Endothelial cell of umbilical vein (primary cell): ENCODE measurements around the gene FJX1. TPM values are rescaled to one million over a fixed set of nuclear protein-coding genes. Genes with fewer than 3 reads are reported as not detected.

ENCODE experiments used
- BruUV-seq: library from RNA; stranded (reverse); fragments of 400-500 nt; replicated peaks from 2 replicates; lab custom pipeline; 2021; lab: Mats Ljungman, UMichigan
- CTCF ChIA-PET: fragments of 300-600, 350-600 bp; sonication (Branson Sonifier 250); formaldehyde crosslinking; loops from one replicate; lab custom pipeline; 2021; ENCODE audit warnings: antibody characterized with exemption, inconsistent platforms; lab: Charles Lee
- POLR2A ChIA-PET: fragments of 300-600, 350-600 bp; sonication (Branson Sonifier 250); formaldehyde crosslinking; loops from one replicate; lab custom pipeline; 2021; ENCODE audit warnings: antibody characterized with exemption, inconsistent platforms; lab: Charles Lee
- DNase-seq: peaks from one replicate; pipeline ENCODE4 v3.0.0-alpha.2; 2011; ENCODE audit warnings: low read depth, low spot score
- FAIRE-seq: peaks from 2 replicates; lab custom pipeline; 2011; peaks lifted over from hg19 to GRCh38; lab: Jason Lieb, UNC
- H2AFZ ChIP-seq: 2 replicates; pipeline ENCODE4 v1.6.0; 2012; ENCODE audit warnings: low read depth, low read length, control low read depth, inconsistent platforms
- H3K27ac ChIP-seq: 2 replicates; pipeline ENCODE4 v1.5.1; 2011; ENCODE audit warnings: low read depth, mild to moderate bottlenecking, control low read depth, low read length, moderate library complexity; ENCODE audit not compliant: insufficient read depth
- H3K27me3 ChIP-seq, 2 experiments: 2 replicates each; pipeline versions ENCODE4 v1.6.0 to v1.6.1; 2011; ENCODE audit warnings: low read length in 2 of 2, mixed read lengths in 1 of 2; ENCODE audit not compliant: control insufficient read depth in 2 of 2, insufficient read depth in 2 of 2
- H3K36me3 ChIP-seq, 2 experiments: 2 replicates in 1 of 2; 3 replicates in 1 of 2; pipeline ENCODE4 v1.5.1; 2011; ENCODE audit warnings: low read length in 2 of 2, mild to moderate bottlenecking in 1 of 2, moderate library complexity in 1 of 2; ENCODE audit not compliant: control insufficient read depth in 2 of 2, insufficient read depth in 2 of 2; ENCODE audit errors: extremely low read depth in 1 of 2
- H3K4me1 ChIP-seq: 3 replicates; pipeline ENCODE4 v1.5.1; 2011; ENCODE audit warnings: mild to moderate bottlenecking, low read length; ENCODE audit not compliant: control insufficient read depth, insufficient read depth; ENCODE audit errors: extremely low read depth
- H3K4me2 ChIP-seq: 2 replicates; pipeline ENCODE4 v1.6.1; 2011; ENCODE audit warnings: low read length, control low read depth, mixed read lengths; ENCODE audit not compliant: insufficient read depth
- H3K4me3 ChIP-seq, 3 experiments: fragments of 200-600 bp in 1 of 3; sonication (generic), shearing (Covaris generic) in 1 of 3; replicated peaks in 1 of 3; 2 replicates each; pipeline ENCODE4 v1.5.1; 2011 to 2016; ENCODE audit warnings: control low read depth in 3 of 3, low read length in 3 of 3, mild to moderate bottlenecking in 2 of 3, inconsistent platforms in 1 of 3, low read depth in 1 of 3, moderate library complexity in 1 of 3; ENCODE audit not compliant: insufficient read depth in 1 of 3
- H3K79me2 ChIP-seq: 2 replicates; pipeline ENCODE4 v1.6.0; 2012; ENCODE audit warnings: low read length, inconsistent platforms; ENCODE audit not compliant: control insufficient read depth, insufficient read depth
- H3K9ac ChIP-seq: replicated peaks from 2 replicates; pipeline ENCODE3; 2011; ENCODE audit warnings: low read length, control low read depth; ENCODE audit not compliant: insufficient read depth; ENCODE audit errors: extremely low read depth
- H3K9me1 ChIP-seq: replicated peaks from 3 replicates; pipeline ENCODE4 v1.6.0; 2011; ENCODE audit warnings: mild to moderate bottlenecking, low read length; ENCODE audit not compliant: control insufficient read depth, insufficient read depth; ENCODE audit errors: extremely low read depth
- H3K9me3 ChIP-seq: replicated peaks from 2 replicates; pipeline ENCODE4 v1.5.1; 2012; ENCODE audit warnings: low read length, inconsistent platforms; ENCODE audit not compliant: control insufficient read depth, insufficient read depth
- H4K20me1 ChIP-seq: replicated peaks from 2 replicates; pipeline ENCODE3; 2011; ENCODE audit warnings: mild to moderate bottlenecking, low read length; ENCODE audit not compliant: control insufficient read depth, insufficient read depth; ENCODE audit errors: extremely low read depth
- EZH2 ChIP-seq: IDR thresholded peaks from 2 replicates; pipeline ENCODE4 v1.6.1; 2012; ENCODE audit warnings: borderline replicate concordance, low read depth, mild to moderate bottlenecking, moderate library complexity, low read length, inconsistent platforms; ENCODE audit not compliant: severe bottlenecking
- FOS ChIP-seq: IDR thresholded peaks from 2 replicates; pipeline ENCODE4 v1.6.1; 2011; ENCODE audit warnings: mild to moderate bottlenecking, low read length, moderate library complexity, borderline replicate concordance; ENCODE audit not compliant: insufficient read depth
- GATA2 ChIP-seq: IDR thresholded peaks from 2 replicates; pipeline ENCODE4 v1.7.0; 2011; ENCODE audit warnings: low read depth, mild to moderate bottlenecking, moderate library complexity, mixed read lengths, low read length; ENCODE audit not compliant: insufficient read length, insufficient read depth
- JUN ChIP-seq: IDR thresholded peaks from 2 replicates; pipeline ENCODE4 v1.6.1; 2011; ENCODE audit warnings: borderline replicate concordance, low read depth; ENCODE audit not compliant: insufficient read length, insufficient read depth
- MYC ChIP-seq: IDR thresholded peaks from one replicate; pipeline ENCODE4 v1.6.1; 2011; ENCODE audit warnings: mild to moderate bottlenecking, low read depth, low read length
- POLR2A ChIP-seq: IDR thresholded peaks from 2 replicates; pipeline ENCODE4 v1.6.1; 2012; ENCODE audit warnings: low read depth, mild to moderate bottlenecking, control low read depth, low read length
- POLR2AphosphoS5 ChIP-seq: IDR thresholded peaks from 2 replicates; pipeline ENCODE4 v1.6.1; 2012; ENCODE audit warnings: low read depth, mild to moderate bottlenecking, control low read depth, low read length, moderate library complexity; ENCODE audit not compliant: insufficient read depth
- dilution Hi-C: fragments of 300-500 bp; cut with MboI; formaldehyde crosslinking; loops from one replicate; pipeline ENCODE4 v1.15.0; 2019; ENCODE audit warnings: low sequenced_read_pairs; ENCODE audit not compliant: extremely low pct_ligation_motif_present
- intact Hi-C: fragments of 100-400 bp; cut with micrococcal nuclease; formaldehyde crosslinking; loops from one replicate; pipeline ENCODE4 v1.10.0; 2022
- polyA plus RNA-seq, 4 experiments: library from polyadenylated mRNA; depleted of rRNA in 3 of 4; stranded (reverse) in 3 of 4; unstranded in 1 of 4; fragments of >200 nt; gene quantifications; 2 replicates each; pipeline versions ENCODE4 v1.2.1 to v1.2.3, GENCODE V29; 2011 to 2012; ENCODE audit warnings: missing spikeins in 1 of 4
- total RNA-seq: library from RNA; stranded (reverse); gene quantifications from 2 replicates; pipeline ENCODE4 v1.2.3, GENCODE V29; 2021
- TF ChIP-seq, protein P1 (sequence below): IDR thresholded peaks from 2 replicates; pipeline ENCODE4 v1.6.1; 2011; ENCODE audit not compliant: insufficient read depth, insufficient read length
- TF ChIP-seq, protein P2 (sequence below), 2 donors: IDR thresholded peaks; 1 replicate in 1 of 2; 2 replicates in 1 of 2; pipeline ENCODE4 v1.5.1; 2011; ENCODE audit warnings: low read length in 2 of 2, mild to moderate bottlenecking in 2 of 2, moderate library complexity in 2 of 2, control low read depth in 1 of 2, inconsistent platforms in 1 of 2, low read depth in 1 of 2; ENCODE audit not compliant: insufficient read depth in 1 of 2; ENCODE audit errors: extremely low read depth in 1 of 2

FJX1 gene
- total and polyA plus RNA-seq, 2 donors (not counting 3 experiments of a cell fraction or from before 2014, with no cell fraction given) = 9.2 to 26.6 TPM

DNA sequence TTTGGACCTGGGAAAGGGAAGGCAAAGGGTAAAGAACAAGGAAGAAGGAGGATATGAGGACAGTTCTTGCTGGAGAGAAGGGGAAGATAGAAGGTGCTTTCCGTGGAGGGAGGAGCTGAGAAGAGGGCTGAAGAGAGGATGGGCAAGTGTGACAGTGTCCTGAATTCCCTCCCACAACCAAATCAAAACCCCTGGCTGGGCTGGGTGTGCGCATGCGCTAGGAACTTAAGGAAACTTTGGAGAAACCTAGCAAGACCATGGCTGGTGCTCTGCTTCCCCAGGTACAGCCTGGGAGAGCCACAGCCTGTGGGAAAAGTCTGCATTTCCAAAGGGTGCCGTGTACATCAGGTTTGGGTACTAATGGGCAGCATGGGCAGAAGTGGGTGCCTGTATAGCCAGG is 29.0 kb upstream of the FJX1 start:
- no peak for DNase-seq
- Histone ChIP-seq H3K9me1 (no peaks in the 10 kb centered on the region), H3K4me3 (no peak overlapping the region), H3K79me2 (no peaks in the 10 kb centered on the region), H4K20me1 (no peaks in the 10 kb centered on the region), H3K27me3 (peaks cover 12 to 19% of the 10 kb centered on the region in 2 experiments), H3K36me3 (no peaks in the 10 kb centered on the region), H3K4me2 (no peak overlapping the region), H3K9ac (no peak overlapping the region), H3K27ac (no peak overlapping the region), H2AFZ (no peak overlapping the region), H3K4me1 (no peaks in the 10 kb centered on the region), H3K9me3 (no peaks in the 10 kb centered on the region)
- intact Hi-C loops (no loop called here), dilution Hi-C loops (no loop called here)
- FAIRE-seq = no peak
- ChIA-PET POLR2A (no interaction called here), CTCF (interaction anchor here (0.6 kb wide), 1 partner anchor 9 kb away, joined by 3 read pairs; no protein-coding TSS in a partner anchor)
- TF ChIP-seq GATA2 = no peak
- TF ChIP-seq MYC = no peak
- TF ChIP-seq, protein P1, sequence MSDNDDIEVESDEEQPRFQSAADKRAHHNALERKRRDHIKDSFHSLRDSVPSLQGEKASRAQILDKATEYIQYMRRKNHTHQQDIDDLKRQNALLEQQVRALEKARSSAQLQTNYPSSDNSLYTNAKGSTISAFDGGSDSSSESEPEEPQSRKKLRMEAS = no peak
- no peak for TF ChIP-seq POLR2A
- TF ChIP-seq JUN = no peak
- TF ChIP-seq EZH2 = no peak
- no peak for TF ChIP-seq FOS
- TF ChIP-seq, protein P2, sequence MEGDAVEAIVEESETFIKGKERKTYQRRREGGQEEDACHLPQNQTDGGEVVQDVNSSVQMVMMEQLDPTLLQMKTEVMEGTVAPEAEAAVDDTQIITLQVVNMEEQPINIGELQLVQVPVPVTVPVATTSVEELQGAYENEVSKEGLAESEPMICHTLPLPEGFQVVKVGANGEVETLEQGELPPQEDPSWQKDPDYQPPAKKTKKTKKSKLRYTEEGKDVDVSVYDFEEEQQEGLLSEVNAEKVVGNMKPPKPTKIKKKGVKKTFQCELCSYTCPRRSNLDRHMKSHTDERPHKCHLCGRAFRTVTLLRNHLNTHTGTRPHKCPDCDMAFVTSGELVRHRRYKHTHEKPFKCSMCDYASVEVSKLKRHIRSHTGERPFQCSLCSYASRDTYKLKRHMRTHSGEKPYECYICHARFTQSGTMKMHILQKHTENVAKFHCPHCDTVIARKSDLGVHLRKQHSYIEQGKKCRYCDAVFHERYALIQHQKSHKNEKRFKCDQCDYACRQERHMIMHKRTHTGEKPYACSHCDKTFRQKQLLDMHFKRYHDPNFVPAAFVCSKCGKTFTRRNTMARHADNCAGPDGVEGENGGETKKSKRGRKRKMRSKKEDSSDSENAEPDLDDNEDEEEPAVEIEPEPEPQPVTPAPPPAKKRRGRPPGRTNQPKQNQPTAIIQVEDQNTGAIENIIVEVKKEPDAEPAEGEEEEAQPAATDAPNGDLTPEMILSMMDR (IDR thresholded peaks at IDR 0.05; ENCODE audit: extremely low read depth in 1 of 2, insufficient read depth in 1 of 2, low read depth in 1 of 2, low read length in 2 of 2) = no peak
- no peak for TF ChIP-seq POLR2AphosphoS5
- BruUV-seq = no TSS peak
